Embryonic facial prominence (tissue), 1 donor: ENCODE measurements around the gene MS4A4A.
"Not testable (repeated sequence)": the region's sequence is repeated elsewhere in the genome, so short reads cannot be mapped to it uniquely, and the experiment has no call there.

Source experiments
- DNase-seq: peaks from one replicate; pipeline ENCODE4 v3.0.0-alpha.2; 2016; ENCODE audit errors: extremely low spot score

The MS4A4A gene

GRCh38 chr11:60301884-60302283 is 21.4 kb downstream of the MS4A4A start:
- not testable (repeated sequence) for DNase-seq

- no peak for DNase-seq
Measured at GRCh38 chr11:60303661-60304060, 23.2 kb downstream of the MS4A4A start.

- no peak for DNase-seq
Measured at GRCh38 chr11:60305906-60306619, 25.6 kb downstream of the MS4A4A start.

- no peak for DNase-seq
Measured at GRCh38 chr11:60307507-60308195, 27.2 kb downstream of the MS4A4A start.

- no peak for DNase-seq
Measured at GRCh38 chr11:60310407-60310998, 30.0 kb downstream of the MS4A4A start.

GRCh38 chr11:60314635-60315321 is 34.3 kb downstream of the MS4A4A start:
- no peak for DNase-seq

- no peak for DNase-seq
Measured at GRCh38 chr11:60315871-60316270, 35.4 kb downstream of the MS4A4A start.

- no peak for DNase-seq
Measured at GRCh38 chr11:60316317-60316716, 35.9 kb downstream of the MS4A4A start.

GRCh38 chr11:60318726-60319125 is 38.3 kb downstream of the MS4A4A start:
- no peak for DNase-seq

- DNase-seq, result no peak
Measured at GRCh38 chr11:60321051-60321450, 40.6 kb downstream of the MS4A4A start.

- DNase-seq, result no peak
Measured at GRCh38 chr11:60326955-60327354, 46.5 kb downstream of the MS4A4A start, which contains the start of gene MS4A6E. TSS of gene MS4A6E (plus strand) at chr11:60327255. CDS start at chr11:60334896, 7,641 bp downstream.

GRCh38 chr11:60328460-60328859 is 48.0 kb downstream of the MS4A4A start:
- DNase-seq, result no peak

- no peak for DNase-seq
Measured at GRCh38 chr11:60332846-60333245, 52.4 kb downstream of the MS4A4A start.

- no peak for DNase-seq
Measured at GRCh38 chr11:60334005-60334620, 53.6 kb downstream of the MS4A4A start.

- DNase-seq, result no peak
Measured at GRCh38 chr11:60336767-60337391, 56.4 kb downstream of the MS4A4A start.

- DNase-seq, result no peak
Measured at GRCh38 chr11:60338053-60338452, 57.6 kb downstream of the MS4A4A start.

- no peak for DNase-seq
Measured at GRCh38 chr11:60339356-60339755, 58.9 kb downstream of the MS4A4A start.

- no peak for DNase-seq
Measured at GRCh38 chr11:60343094-60343704, 62.7 kb downstream of the MS4A4A start.

GRCh38 chr11:60344146-60344545 is 63.7 kb downstream of the MS4A4A start:
- DNase-seq, result no peak

- DNase-seq, result no peak
Measured at GRCh38 chr11:60345489-60345888, 65.0 kb downstream of the MS4A4A start.
